PC-9 (cell line): ENCODE data around the gene USP53. TPM values are rescaled to one million over a fixed set of nuclear protein-coding genes. Genes with fewer than 3 reads are reported as not detected.
A peak's percentile ranks its signal among the peaks of the same experiment; 100 is the strongest.

Source experiments
- Bru-seq: library from RNA; stranded (reverse); fragments of 400-500 nt; gene quantifications from one replicate; lab custom pipeline; 2021; lab: Mats Ljungman, UMichigan
- BruChase-seq, 2 experiments: library from RNA; stranded (reverse); fragments of 400-500 nt; gene quantifications; one replicate each; lab custom pipeline; 2021; lab: Mats Ljungman, UMichigan
- BruUV-seq: library from RNA; stranded (reverse); fragments of 400-500 nt; replicated peaks from 2 replicates; lab custom pipeline; 2021; lab: Mats Ljungman, UMichigan
- CTCF ChIA-PET: fragments of 300-600 bp; sonication (Branson Sonifier 250); formaldehyde crosslinking; loops from one replicate; lab custom pipeline; 2022; ENCODE audit warnings: antibody characterized with exemption; lab: Charles Lee
- POLR2A ChIA-PET: fragments of 300-600 bp; sonication (Branson Sonifier 250); formaldehyde crosslinking; loops from one replicate; lab custom pipeline; 2022; ENCODE audit warnings: antibody characterized with exemption; ENCODE audit not compliant: unreplicated experiment; lab: Charles Lee
- DNase-seq, 2 experiments: peaks; one replicate each; pipeline versions ENCODE4 v3.0.0 to v3.0.0-alpha.2; 2015 to 2022; ENCODE audit warnings: mixed read lengths in 1 of 2
- H2AFZ ChIP-seq: fragments of 200-600 bp; sonication (generic); 2 replicates; pipeline ENCODE4 v1.8.1; 2017; ENCODE audit warnings: antibody characterized with exemption
- H3F3A ChIP-seq: fragments of 200-600 bp; sonication (generic); 2 replicates; pipeline ENCODE4 v1.8.1; 2017; ENCODE audit warnings: antibody characterized with exemption, mild to moderate bottlenecking, low read depth; ENCODE audit not compliant: insufficient read depth
- H3K27ac ChIP-seq: fragments of 200-600 bp; sonication (generic); 2 replicates; pipeline ENCODE4 v1.6.1; 2016; ENCODE audit warnings: mixed run types
- H3K27me3 ChIP-seq: fragments of 200-600 bp; sonication (generic); 2 replicates; pipeline ENCODE4 v1.6.1; 2016; ENCODE audit warnings: low read depth, mixed run types; ENCODE audit not compliant: insufficient read depth
- H3K36me3 ChIP-seq: fragments of 200-600 bp; sonication (generic); 2 replicates; pipeline ENCODE4 v1.6.1; 2016; ENCODE audit warnings: low read depth, mixed run types
- H3K4me1 ChIP-seq: fragments of 200-600 bp; sonication (generic); replicated peaks from 2 replicates; pipeline ENCODE4 v1.6.1; 2016; ENCODE audit warnings: mixed run types; ENCODE audit not compliant: insufficient read depth
- H3K4me2 ChIP-seq: fragments of 200-600 bp; sonication (generic); 2 replicates; pipeline ENCODE4 v1.6.1; 2017; ENCODE audit warnings: mixed run types
- H3K4me3 ChIP-seq: fragments of 200-600 bp; sonication (generic); 2 replicates; pipeline ENCODE4 v1.6.1; 2016; ENCODE audit warnings: mixed run types
- H3K79me2 ChIP-seq: fragments of 200-600 bp; sonication (generic); 2 replicates; pipeline ENCODE4 v1.6.1; 2017; ENCODE audit warnings: low read depth, mixed run types
- H3K9me2 ChIP-seq: fragments of 200-600 bp; sonication (generic); 2 replicates; pipeline ENCODE4 v1.8.1; 2017; ENCODE audit warnings: mild to moderate bottlenecking; ENCODE audit not compliant: insufficient read depth
- H3K9me3 ChIP-seq: fragments of 200-600 bp; sonication (generic); 2 replicates; pipeline ENCODE4 v1.8.1; 2016; ENCODE audit warnings: low read depth; ENCODE audit not compliant: insufficient read depth
- H4K20me1 ChIP-seq: fragments of 200-600 bp; sonication (generic); 2 replicates; pipeline ENCODE4 v1.8.1; 2017; ENCODE audit not compliant: insufficient read depth
- EZH2 ChIP-seq: fragments of 200-600 bp; sonication (generic); IDR thresholded peaks from 2 replicates; pipeline ENCODE4 v1.8.0; 2017; ENCODE audit warnings: antibody characterized with exemption, low read depth
- intact Hi-C: fragments of 100-400 bp; cut with micrococcal nuclease; formaldehyde crosslinking; loops from one replicate; pipeline ENCODE4 v1.10.0; 2022; ENCODE audit not compliant: unreplicated experiment
- long read RNA-seq: library from polyadenylated mRNA; stranded (forward); transcript quantifications from one replicate; pipeline ENCODE4 v2.0.0, GENCODE V29; 2022
- total RNA-seq: library from RNA; stranded (reverse); gene quantifications from 2 replicates; pipeline ENCODE4 v1.2.3, GENCODE V29; 2021
- TF ChIP-seq, protein P1 (sequence below): fragments of 200-600 bp; sonication (generic); conservative IDR thresholded peaks from 2 replicates; pipeline ENCODE4 v1.6.1; 2017; ENCODE audit warnings: mixed run types, antibody characterized with exemption, mild to moderate bottlenecking, moderate library complexity

Gene USP53
- total RNA-seq (14.6 and 19.3 TPM in 2 replicates), Bru-seq, nascent RNA (percentile 87 among the genes with signal in this experiment), BruChase-seq, experiment 1, labeled RNA remaining after a 2-hour chase (percentile 90 among the genes with signal in this experiment), BruChase-seq, experiment 2, labeled RNA remaining after a 6-hour chase (percentile 84 among the genes with signal in this experiment)
- long read RNA-seq, partial matches to known transcripts: 3 of 9 reads
- long read RNA-seq, other reads (novel, unspliced or antisense): 6 of 9 reads

DNA sequence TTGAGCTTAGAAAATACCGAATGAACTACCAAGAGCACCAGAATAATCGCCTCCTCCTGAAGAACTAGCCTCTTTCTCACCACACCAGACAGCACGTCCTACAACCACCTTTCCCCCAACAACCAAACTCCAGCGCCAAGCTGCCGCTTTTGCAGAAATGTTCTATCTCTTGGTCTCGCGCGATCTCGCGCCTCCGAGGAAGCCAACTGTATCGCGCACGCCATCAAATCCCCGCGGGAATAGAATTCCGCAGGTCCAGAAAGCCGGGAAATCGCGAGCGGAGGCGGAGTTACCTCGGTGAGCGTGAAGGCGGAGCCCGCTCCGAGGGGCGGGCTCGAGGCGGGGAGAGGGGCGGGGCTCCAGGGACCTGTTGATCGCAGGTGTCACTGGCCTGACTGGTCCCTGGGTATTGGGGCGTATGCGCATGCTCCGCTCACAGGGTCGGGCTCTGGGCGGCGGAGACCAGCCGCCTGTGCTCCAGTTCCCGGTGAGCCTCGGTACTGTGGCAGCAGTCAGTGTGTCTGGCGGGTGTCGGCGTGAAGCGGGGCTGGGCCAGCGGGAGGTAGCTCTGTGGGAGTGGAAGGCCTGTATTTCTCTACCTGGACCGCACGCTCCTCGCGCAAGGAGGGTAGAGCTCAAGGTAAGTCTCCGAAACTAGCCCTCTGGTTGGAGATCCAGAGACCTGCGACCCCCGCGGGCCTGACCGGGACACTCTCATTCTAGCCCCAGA, at the start of gene USP53:
TSS of gene USP53 (plus strand) at position 480 of the 730 bp plus-strand sequence. CDS start 27,047 bp downstream, outside the sequence.
- peaks cover 46% of the 10 kb centered on the region for H3K79me2 ChIP-seq
- peak within 1 kb of the TSS; percentile 94 for H3K27ac ChIP-seq
- H3K9me3 ChIP-seq: no peaks in the 10 kb centered on the region; the same call in 1 of the 2 replicates
- no peaks in the 10 kb centered on the region for H3K9me2 ChIP-seq
- DNase-seq: peak; percentile 90 to 96
- H2AFZ ChIP-seq: peak within 1 kb of the TSS; percentile 98
- POLR2A ChIA-PET: interaction anchor here (0.5 to 1.3 kb wide), 7 partner anchors 11 to 187 kb away, joined by 3 to 17 read pairs (median 6); no protein-coding TSS in a partner anchor
- H3F3A ChIP-seq: peaks cover 20% of the 10 kb centered on the region
- peak within 1 kb of the TSS; percentile 92 for H3K4me3 ChIP-seq
- no peaks in the 10 kb centered on the region for H3K36me3 ChIP-seq
- H3K4me1 ChIP-seq: peaks cover 40% of the 10 kb centered on the region
- BruUV-seq: no TSS peak
- CTCF ChIA-PET: no interaction called here
- no peak for TF ChIP-seq EZH2
- TF ChIP-seq, protein P1, sequence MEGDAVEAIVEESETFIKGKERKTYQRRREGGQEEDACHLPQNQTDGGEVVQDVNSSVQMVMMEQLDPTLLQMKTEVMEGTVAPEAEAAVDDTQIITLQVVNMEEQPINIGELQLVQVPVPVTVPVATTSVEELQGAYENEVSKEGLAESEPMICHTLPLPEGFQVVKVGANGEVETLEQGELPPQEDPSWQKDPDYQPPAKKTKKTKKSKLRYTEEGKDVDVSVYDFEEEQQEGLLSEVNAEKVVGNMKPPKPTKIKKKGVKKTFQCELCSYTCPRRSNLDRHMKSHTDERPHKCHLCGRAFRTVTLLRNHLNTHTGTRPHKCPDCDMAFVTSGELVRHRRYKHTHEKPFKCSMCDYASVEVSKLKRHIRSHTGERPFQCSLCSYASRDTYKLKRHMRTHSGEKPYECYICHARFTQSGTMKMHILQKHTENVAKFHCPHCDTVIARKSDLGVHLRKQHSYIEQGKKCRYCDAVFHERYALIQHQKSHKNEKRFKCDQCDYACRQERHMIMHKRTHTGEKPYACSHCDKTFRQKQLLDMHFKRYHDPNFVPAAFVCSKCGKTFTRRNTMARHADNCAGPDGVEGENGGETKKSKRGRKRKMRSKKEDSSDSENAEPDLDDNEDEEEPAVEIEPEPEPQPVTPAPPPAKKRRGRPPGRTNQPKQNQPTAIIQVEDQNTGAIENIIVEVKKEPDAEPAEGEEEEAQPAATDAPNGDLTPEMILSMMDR: no peak
- H3K4me2 ChIP-seq: peak within 1 kb of the TSS; percentile 88
- H3K27me3 ChIP-seq: no peaks in the 10 kb centered on the region
- H4K20me1 ChIP-seq: no peaks in the 10 kb centered on the region
- intact Hi-C loops: loop anchor here (1.0 kb wide), 2 partner anchors 109 to 170 kb away; no protein-coding TSS in a partner anchor

DNA sequence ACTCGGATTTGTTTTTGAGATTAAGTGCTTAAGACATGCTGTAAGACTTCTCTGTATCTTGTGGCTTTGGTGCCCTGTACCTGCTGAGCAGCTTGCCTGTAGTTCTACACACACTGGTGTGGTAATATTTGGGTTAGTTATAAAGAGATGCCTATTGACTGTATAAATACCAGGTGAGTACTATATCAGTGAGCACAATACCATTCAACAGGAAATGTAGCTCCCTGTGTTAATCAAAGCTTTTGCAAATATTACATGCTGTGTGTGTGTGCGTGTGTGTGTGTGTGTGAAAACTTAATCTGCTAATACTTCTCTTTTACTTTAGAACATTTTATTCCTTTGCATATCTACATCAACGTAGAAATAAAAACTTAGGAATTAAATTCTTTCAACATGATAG, 46.7 kb upstream of the USP53 start:
- Histone ChIP-seq H3K4me2 (no peak overlapping the region), H3F3A (no peaks in the 10 kb centered on the region), H3K27ac (no peak overlapping the region), H3K9me2 (no peaks in the 10 kb centered on the region), H3K27me3 (no peaks in the 10 kb centered on the region), H3K79me2 (no peaks in the 10 kb centered on the region), H3K4me1 (no peaks in the 10 kb centered on the region), H2AFZ (no peak overlapping the region), H3K36me3 (no peaks in the 10 kb centered on the region), H4K20me1 (no peaks in the 10 kb centered on the region), H3K4me3 (no peak overlapping the region), H3K9me3 (no peaks in the 10 kb centered on the region)
- no peak for TF ChIP-seq EZH2
- TF ChIP-seq, protein P1: no peak
- no peak for DNase-seq
- BruUV-seq: no TSS peak
- CTCF ChIA-PET: no interaction called here
- intact Hi-C loops: no loop called here
- POLR2A ChIA-PET: no interaction called here

DNA sequence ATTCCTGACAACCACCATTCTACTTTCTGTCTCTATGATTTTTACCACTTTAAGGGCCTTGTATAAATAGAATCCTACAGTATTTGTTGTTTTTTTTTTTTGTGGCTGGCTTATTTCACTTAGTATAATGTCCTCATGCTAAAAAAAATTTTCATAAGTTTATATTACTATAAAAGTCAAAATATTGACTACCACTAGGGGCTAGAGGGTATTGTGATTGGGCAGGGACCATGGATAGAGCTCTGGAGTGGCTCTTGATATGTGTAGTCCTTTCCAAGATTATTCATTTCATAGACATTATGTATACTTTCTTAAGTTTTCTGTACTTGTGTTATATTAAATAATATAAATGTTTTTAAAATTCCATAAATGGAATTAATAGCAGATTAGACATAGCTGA, 42.3 kb upstream of the USP53 start:
- Histone ChIP-seq H3K36me3 (no peaks in the 10 kb centered on the region), H3K9me2 (no peaks in the 10 kb centered on the region), H3K27ac (no peak overlapping the region), H3K27me3 (no peaks in the 10 kb centered on the region), H2AFZ (no peak overlapping the region), H4K20me1 (no peaks in the 10 kb centered on the region), H3K9me3 (no peaks in the 10 kb centered on the region), H3K4me3 (no peak overlapping the region), H3F3A (no peaks in the 10 kb centered on the region), H3K4me1 (no peaks in the 10 kb centered on the region), H3K4me2 (no peak overlapping the region), H3K79me2 (no peaks in the 10 kb centered on the region)
- TF ChIP-seq, protein P1: no peak
- no peak for TF ChIP-seq EZH2
- intact Hi-C loops: no loop called here
- no peak for DNase-seq
- ChIA-PET POLR2A (no interaction called here), CTCF (no interaction called here)
- BruUV-seq: no TSS peak
